ENCODE results near the gene KRTAP10-1. TPM values are rescaled to one million over a fixed set of nuclear protein-coding genes. Genes with fewer than 3 reads are reported as not detected.

Gene KRTAP10-1
- total RNA-seq, 1 experiment from 2014 or later = not detected

GRCh38 chr21:44572959-44573583 is 33.1 kb upstream of the KRTAP10-1 start:
- TF ChIP-seq USF2 (CRISPR knock-in tag; IDR thresholded peaks at IDR 0.05) (no peak), HMGA2 (CRISPR knock-in tag; IDR thresholded peaks at IDR 0.05) (no peak), ZNF138 (CRISPR knock-in tag; conservative IDR thresholded peaks at IDR 0.05) (no peak), CREM (CRISPR knock-in tag; IDR thresholded peaks at IDR 0.05) (no peak), CREB1 (CRISPR knock-in tag; IDR thresholded peaks at IDR 0.05) (no peak), FOXP4 (CRISPR knock-in tag; IDR thresholded peaks at IDR 0.05) (no peak), RELA (CRISPR knock-in tag; IDR thresholded peaks at IDR 0.05; ENCODE audit: borderline replicate concordance) (no peak)
- peaks cover 6% of the 10 kb centered on the region for H3K27me3 Mint-ChIP-seq (ENCODE audit: low read depth)
- peaks cover 11% of the 10 kb centered on the region for H3K4me1 Mint-ChIP-seq
- peaks cover 39% of the 10 kb centered on the region for H3K9me3 Mint-ChIP-seq
- ATAC-seq (no peak), DNase-seq (ENCODE audit: low spot score) (no peak)
- no peak overlapping the region for H3K27ac Mint-ChIP-seq
- peaks cover 31% of the 10 kb centered on the region for H3K36me3 Mint-ChIP-seq
- ChIA-PET POLR2A (no interaction called here), CTCF (interaction anchor here (1.3 kb wide), 1 partner anchor 220 kb away, joined by 4 read pairs; no protein-coding TSS in a partner anchor)
- H3K4me3 Mint-ChIP-seq = no peak overlapping the region

GRCh38 chr21:44571844-44572782 is 32.1 kb upstream of the KRTAP10-1 start:
- DNase-seq (ENCODE audit: low spot score) (no peak), ATAC-seq (no peak)
- Mint-ChIP-seq H3K4me3 (no peak overlapping the region), H3K27me3 (ENCODE audit: low read depth) (peaks cover 6% of the 10 kb centered on the region), H3K36me3 (peaks cover 23% of the 10 kb centered on the region), H3K4me1 (peaks cover 11% of the 10 kb centered on the region), H3K27ac (no peak overlapping the region), H3K9me3 (peaks cover 29% of the 10 kb centered on the region)
- ChIA-PET POLR2A (no interaction called here), CTCF (interaction anchor here (1.3 kb wide), 1 partner anchor 221 kb away, joined by 4 read pairs; no protein-coding TSS in a partner anchor)
- TF ChIP-seq SP1 (CRISPR knock-in tag; conservative IDR thresholded peaks at IDR 0.05) (no peak), PRRX2 (CRISPR knock-in tag; IDR thresholded peaks at IDR 0.05) (no peak), EMX1 (CRISPR knock-in tag; IDR thresholded peaks at IDR 0.05) (no peak), IRF1 (CRISPR knock-in tag; IDR thresholded peaks at IDR 0.05) (no peak), ZNF232 (CRISPR knock-in tag; IDR thresholded peaks at IDR 0.05) (no peak), ZNF138 (CRISPR knock-in tag; conservative IDR thresholded peaks at IDR 0.05) (no peak), MYBL2 (CRISPR knock-in tag; IDR thresholded peaks at IDR 0.05) (no peak), ATF2 (CRISPR knock-in tag; IDR thresholded peaks at IDR 0.05; ENCODE audit: borderline replicate concordance, low read depth) (no peak), OVOL2 (CRISPR knock-in tag; IDR thresholded peaks at IDR 0.05; ENCODE audit: borderline replicate concordance) (no peak), NR3C1 (CRISPR knock-in tag; conservative IDR thresholded peaks at IDR 0.05; ENCODE audit: low read depth) (no peak), FOXP4 (CRISPR knock-in tag; IDR thresholded peaks at IDR 0.05) (no peak), ZMAT4 (CRISPR knock-in tag; IDR thresholded peaks at IDR 0.05) (no peak), NFE2L1 (CRISPR knock-in tag; IDR thresholded peaks at IDR 0.05) (no peak), CBFB (CRISPR knock-in tag; IDR thresholded peaks at IDR 0.05; ENCODE audit: low read depth) (no peak), AR (CRISPR knock-in tag; IDR thresholded peaks at IDR 0.05) (no peak), CDX4 (CRISPR knock-in tag; IDR thresholded peaks at IDR 0.05; ENCODE audit: borderline replicate concordance) (no peak), SMAD3 (CRISPR knock-in tag; IDR thresholded peaks at IDR 0.05; ENCODE audit: borderline replicate concordance) (no peak)

All from WTC11 (cell line).